Fibroblast of the aortic adventitia (primary cell): ENCODE results near the gene TBC1D22A. TPM values are rescaled to one million over a fixed set of nuclear protein-coding genes. Genes with fewer than 3 reads are reported as not detected.

Experiments used
- DNase-seq: peaks from one replicate; pipeline ENCODE4 v3.0.0-alpha.2; 2010; ENCODE audit warnings: low read depth
- H3K4me3 ChIP-seq: 2 replicates; pipeline ENCODE4 v1.5.1; 2011; ENCODE audit warnings: low read depth, mild to moderate bottlenecking, control low read depth, low read length, moderate library complexity
- CTCF ChIP-seq: IDR thresholded peaks from 2 replicates; pipeline ENCODE4 v1.5.1; 2011; ENCODE audit warnings: mild to moderate bottlenecking, low read length, control low read depth, inconsistent platforms; ENCODE audit not compliant: insufficient read depth
- total RNA-seq: library from RNA; depleted of rRNA; stranded (reverse); fragments of >200 nt; gene quantifications from 2 replicates; pipeline ENCODE4 v1.2.3, GENCODE V29; 2012; ENCODE audit warnings: low replicate concordance

Gene TBC1D22A
- total RNA-seq, 1 donor, result 13.8 TPM

GRCh38 chr22:46917771-46918101 lies 155.3 kb downstream of the TBC1D22A start:
- TF ChIP-seq CTCF, result no peak
- no peak for DNase-seq

GRCh38 chr22:46918197-46918596 lies 155.7 kb downstream of the TBC1D22A start:
- no peak overlapping the region for H3K4me3 ChIP-seq
- no peak for TF ChIP-seq CTCF
- DNase-seq, result no peak

More at GRCh38 chr22:46917771-46918101, 155.3 kb downstream of the TBC1D22A start:
- H3K4me3 ChIP-seq, result no peak overlapping the region

- no peak for DNase-seq
- no peak for TF ChIP-seq CTCF
- H3K4me3 ChIP-seq, result no peak overlapping the region
Observed at GRCh38 chr22:46922037-46922436, 159.6 kb downstream of the TBC1D22A start.

- TF ChIP-seq CTCF, result no peak
Observed at GRCh38 chr22:46923394-46923793, 160.9 kb downstream of the TBC1D22A start.

GRCh38 chr22:46925818-46926217 lies 163.4 kb downstream of the TBC1D22A start:
- DNase-seq, result no peak
- no peak for TF ChIP-seq CTCF
- H3K4me3 ChIP-seq, result no peak overlapping the region

More at GRCh38 chr22:46923394-46923793, 160.9 kb downstream of the TBC1D22A start:
- no peak for DNase-seq
- H3K4me3 ChIP-seq, result no peak overlapping the region

GRCh38 chr22:46929046-46929709 lies 166.7 kb downstream of the TBC1D22A start:
- H3K4me3 ChIP-seq, result no peak overlapping the region
- no peak for DNase-seq
- TF ChIP-seq CTCF, result no peak

GRCh38 chr22:46929710-46930204 lies 167.3 kb downstream of the TBC1D22A start:
- TF ChIP-seq CTCF, result no peak
- DNase-seq, result no peak
- H3K4me3 ChIP-seq, result no peak overlapping the region
